GM21576 (cell line): ENCODE results near the gene NLRC5.
"Not testable (repeated sequence)": the region's sequence is repeated elsewhere in the genome, so short reads cannot be mapped to it uniquely, and the experiment has no call there.

ENCODE experiments used
- ATAC-seq: cut with Tn5 transposase; IDR thresholded peaks from one replicate; pipeline ENCODE4 v1.9.1; 2021; ENCODE audit warnings: mild to moderate bottlenecking, moderate library complexity; ENCODE audit not compliant: unreplicated experiment

The NLRC5 gene

DNA sequence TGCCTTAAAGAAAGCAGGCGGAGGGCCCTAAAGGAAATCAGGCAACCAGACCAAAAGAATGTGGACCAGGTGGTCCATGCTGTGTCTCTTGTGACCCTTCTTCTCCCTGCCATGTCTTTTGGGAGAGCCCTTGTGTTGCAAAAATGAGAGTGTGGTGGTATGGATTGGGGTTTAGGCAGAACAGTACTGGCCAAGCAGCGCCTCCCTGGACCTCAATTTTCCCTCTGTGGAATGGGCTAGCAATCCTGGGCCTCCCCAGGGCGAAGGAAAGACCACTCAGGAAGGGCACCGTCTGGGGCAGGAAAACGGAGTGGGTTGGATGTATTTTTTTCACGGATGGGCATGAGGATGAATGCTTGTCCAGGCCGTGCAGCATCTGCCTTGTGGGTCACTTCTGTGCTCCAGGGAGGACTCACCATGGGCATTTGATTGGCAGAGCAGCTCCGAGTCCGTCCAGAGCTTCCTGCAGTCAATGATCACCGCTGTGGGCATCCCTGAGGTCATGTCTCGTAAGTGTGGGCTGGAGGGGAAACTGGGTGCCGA lies 7.6 kb upstream of the NLRC5 start:
- no peak for ATAC-seq

DNA sequence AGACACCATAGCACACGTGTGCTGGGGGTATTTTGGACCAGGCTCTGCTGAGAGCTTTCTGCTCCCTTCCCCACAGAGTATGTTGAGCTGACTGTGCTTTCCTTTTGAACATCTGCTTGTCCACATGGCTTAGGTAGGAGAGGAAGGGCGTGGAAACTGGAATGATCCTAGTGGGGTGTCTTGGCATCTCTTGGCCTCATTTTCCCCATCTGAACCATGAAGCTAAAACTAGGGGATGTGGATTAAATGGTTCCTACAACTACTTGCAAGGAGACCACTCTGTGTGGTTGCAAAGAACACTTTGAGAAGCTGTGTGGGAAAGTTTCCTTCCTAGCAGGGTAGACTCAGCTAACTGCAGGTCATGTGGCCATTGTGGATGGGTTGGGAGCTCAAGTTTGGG lies 6.7 kb upstream of the NLRC5 start:
- no peak for ATAC-seq

- ATAC-seq: no peak
Observed at GRCh38 chr16:56983211-56983751, 6.1 kb upstream of the NLRC5 start.

DNA sequence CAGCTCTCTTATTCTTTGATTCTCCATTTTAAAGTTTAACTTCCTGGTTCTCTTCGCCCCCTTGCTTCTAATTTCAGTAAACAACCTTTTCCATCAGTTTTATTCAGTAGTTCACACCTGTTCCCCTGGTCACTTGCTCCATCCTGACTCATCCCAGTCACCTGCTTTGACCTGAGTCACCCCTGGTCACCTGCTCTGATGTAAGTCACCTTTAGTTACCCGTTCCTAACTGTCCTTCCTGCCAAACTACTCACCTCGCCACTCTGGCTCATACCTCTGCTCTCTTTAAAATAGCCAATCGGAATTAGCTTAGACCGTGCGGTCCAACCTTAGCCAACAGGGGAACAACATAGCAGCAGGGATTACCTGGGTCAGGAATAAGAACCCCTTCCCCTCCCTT lies 4.7 kb upstream of the NLRC5 start:
- ATAC-seq: no peak

DNA sequence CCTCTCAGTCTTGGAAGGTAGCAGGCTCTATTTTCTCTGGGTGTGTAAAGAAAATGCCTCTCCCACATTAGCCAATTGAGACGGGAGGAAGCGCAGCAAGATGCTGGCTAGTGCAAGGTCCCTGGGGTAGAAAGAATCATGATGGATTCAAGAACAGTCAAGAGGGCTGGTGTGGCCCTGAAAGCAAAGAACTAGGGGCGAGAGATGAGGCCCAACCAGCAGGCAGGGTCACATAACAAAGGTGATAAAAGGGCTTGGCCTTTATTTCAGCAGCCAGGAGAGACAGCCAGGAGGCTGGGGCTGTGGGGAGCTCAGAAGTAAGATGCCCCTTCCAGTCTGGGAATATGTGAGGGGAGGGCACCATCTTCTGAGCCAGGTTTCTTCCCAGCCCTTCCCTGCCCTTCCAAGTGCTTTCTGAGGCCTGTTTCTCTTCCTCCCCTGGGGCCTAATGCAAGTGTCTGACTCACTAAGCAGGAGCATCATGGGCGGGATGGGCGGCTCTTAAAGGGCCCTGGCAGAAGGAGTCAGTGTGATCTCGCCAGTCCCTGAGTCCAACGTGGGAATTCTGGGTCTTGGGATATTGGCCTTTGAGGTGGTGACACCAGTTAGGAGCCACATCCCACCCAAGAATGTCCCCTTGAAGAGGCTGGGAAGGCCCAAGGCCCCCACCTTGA lies 3.9 kb upstream of the NLRC5 start:
- ATAC-seq: no peak

DNA sequence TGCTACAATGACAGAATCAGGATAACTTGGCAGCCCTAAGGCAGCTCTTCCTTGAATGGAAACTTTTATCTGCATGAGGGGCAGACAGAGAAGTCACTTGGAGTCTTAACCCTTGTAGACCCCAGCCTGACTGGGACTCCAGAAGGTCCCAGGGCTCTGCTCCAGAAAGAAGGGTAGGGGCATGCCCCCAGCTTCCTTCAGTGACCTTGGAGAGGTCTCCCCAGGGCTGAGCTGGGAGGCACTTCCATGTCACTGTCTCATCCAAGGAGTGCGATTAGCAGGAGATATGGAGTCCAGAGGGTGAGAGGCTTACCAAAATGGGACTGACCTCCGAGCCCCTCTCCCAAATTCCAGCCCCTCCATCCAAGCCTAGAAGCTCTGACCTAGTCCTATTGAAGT lies 3.4 kb upstream of the NLRC5 start:
- ATAC-seq: no peak

DNA sequence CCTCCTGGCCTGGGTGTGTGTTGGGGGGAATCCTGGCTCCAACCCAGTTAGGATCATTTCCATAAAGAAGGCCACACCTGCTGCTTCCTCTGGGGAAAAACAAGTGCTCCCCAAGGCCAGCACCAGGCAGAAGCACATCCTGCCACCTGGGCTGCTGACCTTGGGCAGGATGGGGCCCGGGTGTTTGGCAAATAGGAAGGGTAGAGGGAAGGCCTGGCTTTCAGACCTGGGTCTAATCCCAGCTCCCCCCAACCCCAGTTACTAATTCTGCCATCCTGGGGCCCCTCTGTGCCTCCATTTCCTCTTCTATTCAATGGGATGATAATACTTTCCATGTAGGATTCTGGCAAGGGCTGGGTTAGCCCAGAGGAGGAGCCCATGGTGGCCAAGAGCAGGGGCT lies 3.0 kb upstream of the NLRC5 start:
- no peak for ATAC-seq

GRCh38 chr16:56986908-56987307 lies 2.4 kb upstream of the NLRC5 start:
- ATAC-seq: not testable (repeated sequence)

DNA sequence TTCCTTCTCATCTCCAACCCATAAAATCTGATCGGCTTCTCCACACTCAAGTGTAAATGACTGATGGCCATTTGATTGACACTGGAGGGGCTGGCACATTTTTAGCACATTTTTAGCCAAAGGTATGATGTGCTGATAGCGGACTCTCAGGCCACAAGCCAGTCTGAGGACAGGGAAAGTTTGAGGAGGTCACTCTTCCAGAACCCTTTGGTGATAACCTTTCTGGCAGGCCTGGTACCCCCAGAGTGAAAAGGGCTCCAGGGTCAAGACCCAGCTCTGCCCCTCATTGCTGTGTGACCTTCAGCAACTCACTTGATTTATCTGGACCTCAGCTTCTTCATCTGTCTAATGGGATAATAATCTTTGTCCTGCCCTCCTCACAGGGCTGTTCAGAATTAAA lies 1.7 kb upstream of the NLRC5 start:
- ATAC-seq: no peak

DNA sequence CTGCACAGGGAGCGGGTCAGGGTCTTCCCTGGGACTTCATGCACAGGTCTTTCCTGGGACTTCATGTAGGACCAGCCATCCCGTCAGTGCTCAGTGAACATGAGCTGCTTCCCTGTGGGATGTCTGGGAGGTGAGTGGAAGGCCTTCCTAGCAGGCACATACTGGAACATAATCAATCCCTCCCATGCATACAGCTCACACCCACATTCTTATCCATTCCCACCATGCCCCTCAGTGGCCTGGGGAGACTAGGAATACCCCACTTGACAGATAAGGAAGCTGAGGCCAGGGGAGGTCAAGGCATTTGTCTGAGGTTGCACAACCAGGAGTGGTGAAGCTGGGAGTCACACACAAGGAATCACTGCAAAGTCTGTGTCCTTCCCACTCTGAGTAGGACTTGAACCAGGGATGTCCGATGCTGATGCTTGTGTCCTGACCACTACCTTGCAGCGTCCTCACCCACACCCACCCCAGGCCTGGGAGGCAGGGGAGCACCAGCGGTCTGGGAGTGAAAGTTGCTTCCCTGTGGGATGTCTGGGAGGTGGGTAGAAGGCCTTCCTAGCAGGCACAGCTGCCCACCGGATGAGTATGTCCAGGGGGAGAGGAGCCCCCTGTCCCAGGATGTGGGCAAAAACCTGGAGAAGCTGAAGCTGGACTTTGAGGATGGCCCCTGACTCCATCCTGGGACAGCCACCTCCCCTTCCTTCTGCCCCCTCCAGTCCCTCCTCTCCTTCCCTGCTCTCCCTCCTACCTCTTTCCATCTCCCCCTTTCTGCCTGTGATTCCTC lies 1.0 kb upstream of the NLRC5 start:
- ATAC-seq: no peak

DNA sequence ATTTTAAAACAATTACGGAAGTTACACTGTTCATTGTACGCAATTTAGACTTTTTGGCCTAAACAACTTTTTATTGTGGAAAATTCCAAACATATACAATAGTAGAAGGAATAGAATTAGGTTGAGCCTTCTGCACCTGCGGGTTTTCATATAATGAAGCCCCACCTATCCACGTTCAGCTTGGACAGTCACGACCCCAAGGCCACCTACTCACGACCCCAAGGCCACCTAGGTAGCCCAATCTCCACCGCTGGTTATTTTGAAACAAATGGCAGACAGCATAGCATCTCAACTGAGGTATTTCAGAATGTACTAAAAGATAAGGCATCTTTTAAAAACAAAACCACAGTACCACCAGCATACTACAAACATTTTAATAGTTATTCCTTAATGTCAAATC lies 631 bp downstream of the NLRC5 start:
- no peak for ATAC-seq

GRCh38 chr16:56990407-56991286 lies 1.3 kb downstream of the NLRC5 start:
- no peak for ATAC-seq

GRCh38 chr16:56992431-56992830 lies 3.1 kb downstream of the NLRC5 start:
- not testable (repeated sequence) for ATAC-seq

DNA sequence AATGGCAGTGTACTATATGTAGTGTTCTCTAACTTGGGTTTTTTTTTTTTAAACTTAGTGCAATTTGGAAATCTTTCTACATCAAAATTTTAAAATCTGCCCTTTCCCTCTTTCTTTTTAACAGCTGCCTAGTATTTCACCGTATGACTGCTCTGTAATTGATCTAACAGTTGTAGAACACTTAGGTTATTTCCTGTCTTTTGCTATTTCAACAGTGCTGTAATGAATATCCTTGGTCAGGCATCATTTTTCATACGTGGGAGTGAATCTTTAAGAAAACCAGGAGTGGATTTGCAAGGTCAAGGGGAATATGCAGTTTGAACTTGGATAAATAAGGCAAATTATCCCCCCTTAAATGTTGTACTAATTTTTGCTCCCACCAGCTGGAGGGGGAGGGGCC lies 3.8 kb downstream of the NLRC5 start:
- no peak for ATAC-seq

GRCh38 chr16:56994311-56994710 lies 5.0 kb downstream of the NLRC5 start:
- ATAC-seq: no peak

GRCh38 chr16:56995136-56995805 lies 5.9 kb downstream of the NLRC5 start:
- no peak for ATAC-seq

DNA sequence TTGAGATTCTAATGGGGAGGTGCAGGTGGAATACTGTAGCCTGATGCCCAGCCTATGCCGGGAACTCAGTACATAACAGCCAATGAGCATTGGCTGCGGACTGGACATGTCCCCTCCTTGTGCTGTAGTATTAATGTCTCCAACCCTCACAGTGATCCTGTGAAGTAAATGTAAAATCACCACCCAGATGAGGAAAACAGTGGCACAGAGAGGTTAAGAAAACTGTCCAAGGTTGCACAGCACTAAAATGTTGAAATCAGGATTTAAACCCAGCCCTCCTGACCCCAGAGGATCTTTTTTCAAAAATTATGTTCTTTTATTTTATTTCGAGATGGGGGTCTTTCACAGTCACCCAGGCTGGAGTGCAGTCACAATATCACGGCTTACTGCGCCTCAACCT lies 7.9 kb downstream of the NLRC5 start:
- ATAC-seq: no peak

- ATAC-seq: no peak
Observed at GRCh38 chr16:56997931-56998330, 8.6 kb downstream of the NLRC5 start.

DNA sequence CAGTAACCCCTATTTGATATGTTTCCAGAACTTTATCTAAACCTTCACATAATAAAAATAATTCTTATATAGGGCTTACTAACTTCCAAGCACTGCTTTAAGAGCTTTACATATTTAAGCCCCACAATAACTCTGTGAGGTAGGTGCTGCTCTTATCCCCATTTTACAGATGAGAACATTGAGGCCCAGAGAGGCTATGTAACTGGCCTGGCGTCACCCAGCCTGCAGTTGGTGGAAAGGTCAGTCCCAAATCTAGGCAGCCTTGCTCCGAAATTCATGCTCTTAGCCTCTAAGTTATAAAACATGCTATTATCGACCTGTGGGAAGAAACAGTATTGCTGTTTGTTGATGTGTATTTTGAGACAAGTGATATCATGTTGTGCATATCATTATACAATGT lies 9.0 kb downstream of the NLRC5 start:
- ATAC-seq: no peak

GRCh38 chr16:56998861-56999260 lies 9.5 kb downstream of the NLRC5 start:
- no peak for ATAC-seq
